HepG2 (cell line): ENCODE measurements around the gene TPTE2. TPM values are rescaled to one million over a fixed set of nuclear protein-coding genes. Genes with fewer than 3 reads are reported as not detected.

ENCODE experiments used
- ATF4 ChIP-seq, 2 experiments: fragments of 450-650 bp in 1 of 2; sonication (generic) in 1 of 2; formaldehyde crosslinking; IDR thresholded peaks; 2 replicates each; pipeline versions ENCODE4 v1.5.0 to v1.8.0; 2020 to 2022; ENCODE audit warnings: mild to moderate bottlenecking in 1 of 2, missing genetic modification reagents in 1 of 2
- CENPT ChIP-seq: sonication (generic); formaldehyde crosslinking; IDR thresholded peaks from 2 replicates; pipeline ENCODE4 v1.8.0; 2022; ENCODE audit warnings: low read depth, mild to moderate bottlenecking, moderate library complexity, missing genetic modification reagents
- HDAC6 ChIP-seq: fragments of 200-600 bp; sonication (generic); IDR thresholded peaks from 2 replicates; pipeline ENCODE4 v1.7.0; 2017; ENCODE audit warnings: mild to moderate bottlenecking, antibody characterized with exemption, low read length, low read depth
- IRF9 ChIP-seq: sonication (generic); formaldehyde crosslinking; IDR thresholded peaks from 2 replicates; pipeline ENCODE4 v1.8.0; 2022; ENCODE audit warnings: missing genetic modification reagents, mild to moderate bottlenecking, borderline replicate concordance
- KDM1A ChIP-seq: IDR thresholded peaks from 2 replicates; pipeline ENCODE4 v1.6.1; 2016; ENCODE audit warnings: missing compliant biosample characterization
- SOX5 ChIP-seq: IDR thresholded peaks from 2 replicates; pipeline ENCODE4 v1.6.1; 2016; ENCODE audit warnings: borderline replicate concordance
- ZFP37 ChIP-seq: sonication (generic); formaldehyde crosslinking; IDR thresholded peaks from 2 replicates; pipeline ENCODE4 v1.4.0; 2020; ENCODE audit warnings: missing genetic modification reagents, borderline replicate concordance
- ZNF264 ChIP-seq: sonication (generic); formaldehyde crosslinking; IDR thresholded peaks from 2 replicates; pipeline ENCODE4 v1.4.0; 2020; ENCODE audit warnings: missing genetic modification reagents
- ZNF563 ChIP-seq: sonication (generic); formaldehyde crosslinking; IDR thresholded peaks from 2 replicates; pipeline ENCODE4 v1.8.0; 2022; ENCODE audit warnings: mild to moderate bottlenecking, moderate library complexity, missing genetic modification reagents
- ZNF704 ChIP-seq: sonication (generic); formaldehyde crosslinking; IDR thresholded peaks from 2 replicates; pipeline ENCODE4 v1.8.1; 2023; ENCODE audit warnings: mild to moderate bottlenecking, inconsistent platforms, moderate library complexity, missing genetic modification reagents, borderline replicate concordance
- ZNF713 ChIP-seq: sonication (generic); formaldehyde crosslinking; IDR thresholded peaks from 2 replicates; pipeline ENCODE4 v1.4.0; 2020; ENCODE audit warnings: mild to moderate bottlenecking, missing genetic modification reagents
- polyA plus RNA-seq, 8 experiments: library from polyadenylated mRNA; depleted of rRNA in 3 of 8; stranded (reverse) in 7 of 8; unstranded in 1 of 8; fragments of >200 nt; fragmentation: Illumina TruSeq in 4 of 8; extraction: Trizol in 4 of 8; gene quantifications; 2 replicates each; pipeline versions ENCODE4 v1.2.1 to v1.2.3, GENCODE V29; 2011 to 2016; ENCODE audit warnings: low read depth in 4 of 8, missing spikeins in 1 of 8, mixed read lengths in 1 of 8; ENCODE audit not compliant: insufficient read depth in 1 of 8
- total RNA-seq, 5 experiments: library from RNA; depleted of rRNA; stranded (reverse); fragments of >200 nt; fragmentation: Illumina TruSeq; extraction: Trizol; gene quantifications; 2 replicates each; pipeline ENCODE4 v1.2.3, GENCODE V29; 2016; ENCODE audit warnings: low read depth in 1 of 5
- TF ChIP-seq, protein P1 (sequence below): sonication (generic); formaldehyde crosslinking; IDR thresholded peaks from 2 replicates; pipeline ENCODE4 v1.4.0; 2020; ENCODE audit warnings: missing genetic modification reagents, mild to moderate bottlenecking, borderline replicate concordance
- TF ChIP-seq, protein P2 (sequence below): IDR thresholded peaks from 2 replicates; pipeline ENCODE4 v1.6.1; 2016
- TF ChIP-seq, protein P3 (sequence below): sonication (generic); formaldehyde crosslinking; IDR thresholded peaks from 2 replicates; pipeline ENCODE4 v1.8.0; 2022; ENCODE audit warnings: mild to moderate bottlenecking, missing genetic modification reagents, moderate library complexity
- TF ChIP-seq, protein P4 (sequence below): sonication (generic); formaldehyde crosslinking; IDR thresholded peaks from 2 replicates; pipeline ENCODE4 v1.5.1; 2020; ENCODE audit warnings: missing genetic modification reagents, mild to moderate bottlenecking, borderline replicate concordance

TPTE2 gene
- total and polyA plus RNA-seq, 2 of the 13 experiments (the other 11 are each of a cell fraction or from before 2014, with no cell fraction given) = 0.07 TPM; not detected in 1

DNA sequence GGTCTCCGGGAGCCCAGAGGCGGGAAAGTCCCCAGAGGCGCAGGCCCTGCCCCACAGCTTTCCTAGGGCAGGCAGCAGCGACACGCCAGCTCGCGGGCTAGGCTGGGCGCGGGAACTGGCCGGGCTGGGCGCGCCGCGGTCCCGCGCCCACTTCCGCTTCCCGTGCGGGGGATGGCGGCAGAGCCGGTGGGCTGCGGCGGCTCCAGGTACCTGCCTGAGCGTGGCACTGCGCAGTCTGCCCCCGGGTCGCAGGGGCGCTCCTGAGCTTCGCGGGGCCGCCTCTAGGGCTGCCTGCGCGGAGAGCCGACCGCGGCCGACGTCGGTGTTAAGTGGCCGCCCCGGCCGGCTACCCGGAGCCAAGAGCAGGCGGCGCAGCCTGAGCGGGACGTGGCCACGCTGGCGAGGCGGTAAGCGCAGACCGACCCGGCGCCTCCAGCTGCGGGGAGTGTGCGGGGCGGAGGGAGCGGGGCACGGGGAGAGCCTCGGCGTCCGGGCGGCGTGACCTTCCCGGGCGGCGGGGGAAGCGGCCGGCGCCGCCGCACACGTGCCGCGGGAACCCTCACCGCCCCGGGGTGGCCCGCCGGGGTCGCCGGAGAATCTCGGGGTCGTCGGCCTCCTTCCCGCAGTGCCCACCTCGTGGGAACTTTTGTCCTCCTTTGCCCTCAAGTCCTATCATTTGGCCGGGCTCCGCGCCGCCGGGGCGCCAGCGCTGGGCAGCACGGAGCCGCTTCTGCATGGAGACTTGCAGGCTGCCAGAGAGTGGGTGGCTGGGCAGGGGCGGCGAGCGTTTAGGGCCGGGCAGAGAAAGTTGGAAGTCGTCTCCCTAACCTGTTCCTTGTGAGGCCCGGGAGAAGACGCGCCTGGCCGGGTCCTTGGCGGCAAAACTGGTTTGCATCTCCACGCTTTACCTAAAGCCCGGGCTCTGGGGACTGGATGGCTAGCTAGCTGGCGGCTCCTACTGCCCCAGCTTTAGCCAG, 40.7 kb upstream of the TPTE2 start (continued):
- TF ChIP-seq CENPT (CRISPR knock-in tag) = peak; percentile 19; the same call in 1 of the 2 replicates
- no peak; the same call in 1 of the 2 replicates for TF ChIP-seq IRF9 (CRISPR knock-in tag)
- TF ChIP-seq, protein P1, sequence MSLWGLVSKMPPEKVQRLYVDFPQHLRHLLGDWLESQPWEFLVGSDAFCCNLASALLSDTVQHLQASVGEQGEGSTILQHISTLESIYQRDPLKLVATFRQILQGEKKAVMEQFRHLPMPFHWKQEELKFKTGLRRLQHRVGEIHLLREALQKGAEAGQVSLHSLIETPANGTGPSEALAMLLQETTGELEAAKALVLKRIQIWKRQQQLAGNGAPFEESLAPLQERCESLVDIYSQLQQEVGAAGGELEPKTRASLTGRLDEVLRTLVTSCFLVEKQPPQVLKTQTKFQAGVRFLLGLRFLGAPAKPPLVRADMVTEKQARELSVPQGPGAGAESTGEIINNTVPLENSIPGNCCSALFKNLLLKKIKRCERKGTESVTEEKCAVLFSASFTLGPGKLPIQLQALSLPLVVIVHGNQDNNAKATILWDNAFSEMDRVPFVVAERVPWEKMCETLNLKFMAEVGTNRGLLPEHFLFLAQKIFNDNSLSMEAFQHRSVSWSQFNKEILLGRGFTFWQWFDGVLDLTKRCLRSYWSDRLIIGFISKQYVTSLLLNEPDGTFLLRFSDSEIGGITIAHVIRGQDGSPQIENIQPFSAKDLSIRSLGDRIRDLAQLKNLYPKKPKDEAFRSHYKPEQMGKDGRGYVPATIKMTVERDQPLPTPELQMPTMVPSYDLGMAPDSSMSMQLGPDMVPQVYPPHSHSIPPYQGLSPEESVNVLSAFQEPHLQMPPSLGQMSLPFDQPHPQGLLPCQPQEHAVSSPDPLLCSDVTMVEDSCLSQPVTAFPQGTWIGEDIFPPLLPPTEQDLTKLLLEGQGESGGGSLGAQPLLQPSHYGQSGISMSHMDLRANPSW (CRISPR knock-in tag) = no peak
- no peak; the same call in 1 of the 2 replicates for TF ChIP-seq KDM1A (CRISPR knock-in tag)
- no peak for TF ChIP-seq ATF4 (CRISPR knock-in tag; IDR thresholded peaks at IDR 0.05)
- TF ChIP-seq, protein P2, sequence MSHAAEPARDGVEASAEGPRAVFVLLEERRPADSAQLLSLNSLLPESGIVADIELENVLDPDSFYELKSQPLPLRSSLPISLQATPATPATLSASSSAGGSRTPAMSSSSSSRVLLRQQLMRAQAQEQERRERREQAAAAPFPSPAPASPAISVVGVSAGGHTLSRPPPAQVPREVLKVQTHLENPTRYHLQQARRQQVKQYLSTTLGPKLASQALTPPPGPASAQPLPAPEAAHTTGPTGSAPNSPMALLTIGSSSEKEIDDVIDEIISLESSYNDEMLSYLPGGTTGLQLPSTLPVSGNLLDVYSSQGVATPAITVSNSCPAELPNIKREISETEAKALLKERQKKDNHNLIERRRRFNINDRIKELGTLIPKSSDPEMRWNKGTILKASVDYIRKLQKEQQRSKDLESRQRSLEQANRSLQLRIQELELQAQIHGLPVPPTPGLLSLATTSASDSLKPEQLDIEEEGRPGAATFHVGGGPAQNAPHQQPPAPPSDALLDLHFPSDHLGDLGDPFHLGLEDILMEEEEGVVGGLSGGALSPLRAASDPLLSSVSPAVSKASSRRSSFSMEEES = no peak
- TF ChIP-seq ZNF704 = 0 out of 2 replicates have a peak, but pooled peaks have one; percentile 32
- TF ChIP-seq, protein P3, sequence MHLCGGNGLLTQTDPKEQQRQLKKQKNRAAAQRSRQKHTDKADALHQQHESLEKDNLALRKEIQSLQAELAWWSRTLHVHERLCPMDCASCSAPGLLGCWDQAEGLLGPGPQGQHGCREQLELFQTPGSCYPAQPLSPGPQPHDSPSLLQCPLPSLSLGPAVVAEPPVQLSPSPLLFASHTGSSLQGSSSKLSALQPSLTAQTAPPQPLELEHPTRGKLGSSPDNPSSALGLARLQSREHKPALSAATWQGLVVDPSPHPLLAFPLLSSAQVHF (CRISPR knock-in tag) = no peak
- peak; percentile 70; the same call in 1 of the 2 replicates for TF ChIP-seq ZNF563 (CRISPR knock-in tag)
- TF ChIP-seq ZFP37 (CRISPR knock-in tag) = no peak
- TF ChIP-seq, protein P4, sequence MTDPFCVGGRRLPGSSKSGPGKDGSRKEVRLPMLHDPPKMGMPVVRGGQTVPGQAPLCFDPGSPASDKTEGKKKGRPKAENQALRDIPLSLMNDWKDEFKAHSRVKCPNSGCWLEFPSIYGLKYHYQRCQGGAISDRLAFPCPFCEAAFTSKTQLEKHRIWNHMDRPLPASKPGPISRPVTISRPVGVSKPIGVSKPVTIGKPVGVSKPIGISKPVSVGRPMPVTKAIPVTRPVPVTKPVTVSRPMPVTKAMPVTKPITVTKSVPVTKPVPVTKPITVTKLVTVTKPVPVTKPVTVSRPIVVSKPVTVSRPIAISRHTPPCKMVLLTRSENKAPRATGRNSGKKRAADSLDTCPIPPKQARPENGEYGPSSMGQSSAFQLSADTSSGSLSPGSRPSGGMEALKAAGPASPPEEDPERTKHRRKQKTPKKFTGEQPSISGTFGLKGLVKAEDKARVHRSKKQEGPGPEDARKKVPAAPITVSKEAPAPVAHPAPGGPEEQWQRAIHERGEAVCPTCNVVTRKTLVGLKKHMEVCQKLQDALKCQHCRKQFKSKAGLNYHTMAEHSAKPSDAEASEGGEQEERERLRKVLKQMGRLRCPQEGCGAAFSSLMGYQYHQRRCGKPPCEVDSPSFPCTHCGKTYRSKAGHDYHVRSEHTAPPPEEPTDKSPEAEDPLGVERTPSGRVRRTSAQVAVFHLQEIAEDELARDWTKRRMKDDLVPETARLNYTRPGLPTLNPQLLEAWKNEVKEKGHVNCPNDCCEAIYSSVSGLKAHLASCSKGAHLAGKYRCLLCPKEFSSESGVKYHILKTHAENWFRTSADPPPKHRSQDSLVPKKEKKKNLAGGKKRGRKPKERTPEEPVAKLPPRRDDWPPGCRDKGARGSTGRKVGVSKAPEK (CRISPR knock-in tag) = no peak
- TF ChIP-seq ZNF713 = no peak
- no peak for TF ChIP-seq HDAC6
- peak; percentile 15; the same call in 1 of the 2 replicates for TF ChIP-seq SOX5 (CRISPR knock-in tag)
- no peak for TF ChIP-seq ZNF264
